Non-pigmented ciliary epithelial cell (primary cell): ENCODE results near the gene GPR87.

Source experiments
- DNase-seq: peaks from one replicate; pipeline ENCODE4 v3.0.0-alpha.2; 2010; ENCODE audit warnings: low read depth

The GPR87 gene, protein sequence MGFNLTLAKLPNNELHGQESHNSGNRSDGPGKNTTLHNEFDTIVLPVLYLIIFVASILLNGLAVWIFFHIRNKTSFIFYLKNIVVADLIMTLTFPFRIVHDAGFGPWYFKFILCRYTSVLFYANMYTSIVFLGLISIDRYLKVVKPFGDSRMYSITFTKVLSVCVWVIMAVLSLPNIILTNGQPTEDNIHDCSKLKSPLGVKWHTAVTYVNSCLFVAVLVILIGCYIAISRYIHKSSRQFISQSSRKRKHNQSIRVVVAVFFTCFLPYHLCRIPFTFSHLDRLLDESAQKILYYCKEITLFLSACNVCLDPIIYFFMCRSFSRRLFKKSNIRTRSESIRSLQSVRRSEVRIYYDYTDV

DNA sequence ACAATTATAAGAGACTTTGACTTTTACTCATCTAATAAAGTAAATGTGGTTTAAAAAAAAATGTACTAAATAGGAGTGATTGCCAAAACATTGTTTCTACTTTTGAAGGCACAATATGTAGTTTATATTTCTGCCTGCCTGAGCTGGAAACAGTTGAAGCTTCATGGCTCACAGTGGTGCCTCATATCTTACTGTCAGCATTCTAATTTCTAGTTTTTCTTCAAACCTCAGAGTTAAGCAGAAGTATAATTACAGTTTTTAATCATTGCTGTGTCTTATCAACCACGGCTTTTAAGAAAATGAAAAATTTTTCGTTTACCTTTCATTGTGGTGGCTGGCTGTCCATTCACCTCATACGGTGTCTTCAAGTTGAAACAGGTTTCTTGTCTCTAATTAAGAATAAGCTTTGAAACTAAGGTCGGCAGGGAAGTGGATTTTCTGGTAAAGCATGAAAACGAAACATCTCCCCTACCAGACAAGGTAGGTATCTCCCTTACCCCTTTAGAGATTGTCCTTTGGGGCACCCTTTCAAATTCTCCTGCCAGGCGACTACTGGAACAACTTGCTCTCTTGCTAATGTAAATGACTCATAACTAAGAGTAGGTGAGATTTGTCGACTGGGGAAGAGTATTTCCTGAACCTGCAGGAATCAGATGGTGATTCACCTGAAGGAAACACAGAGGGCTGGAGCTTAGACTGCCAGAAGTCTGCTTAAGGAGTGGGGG lies at the start of gene GPR87:
GPR87 (minus strand) TSS at position 554 of the 725 bp plus-strand sequence. CDS start 16,720 bp downstream, outside the sequence.
- no peak for DNase-seq

DNA sequence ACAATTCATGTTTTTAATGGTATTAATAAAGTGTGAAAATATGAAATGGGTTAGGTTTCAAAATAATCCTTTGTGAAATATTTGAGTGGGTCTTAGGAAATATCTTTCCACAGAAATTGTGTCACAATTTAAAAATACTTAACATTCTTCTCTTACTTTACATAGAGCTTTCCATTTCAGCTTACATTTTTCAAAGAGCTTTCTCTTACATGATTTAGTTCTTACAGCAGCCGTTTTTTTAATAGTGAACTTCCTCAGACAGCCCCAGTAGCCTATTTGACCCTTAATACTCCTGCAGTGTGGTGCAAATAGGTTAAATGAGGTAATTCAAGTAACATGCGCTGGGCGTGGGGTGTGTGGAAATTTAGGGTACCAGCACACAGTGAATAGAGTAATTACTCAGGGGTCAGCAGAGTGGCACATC lies 46.1 kb upstream of the GPR87 start:
- no peak for DNase-seq

DNA sequence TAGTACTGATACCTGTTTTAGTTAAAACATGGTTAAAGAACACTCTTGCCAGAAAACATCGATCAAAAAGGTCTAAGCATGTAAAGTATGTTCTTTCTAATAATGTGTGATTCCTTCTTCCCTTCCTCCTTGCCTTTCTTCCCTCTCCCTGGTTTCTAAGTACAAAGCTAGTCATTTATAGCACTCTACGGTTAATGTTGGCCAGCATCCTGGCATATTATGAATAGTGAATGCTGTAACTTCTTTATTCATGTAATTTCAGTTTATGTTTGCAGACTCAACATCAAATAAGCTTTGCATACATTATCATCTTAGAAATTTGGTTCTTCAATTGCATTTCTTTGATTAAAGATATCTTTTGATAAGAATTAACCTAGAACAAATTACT lies 40.8 kb upstream of the GPR87 start:
- no peak for DNase-seq

DNA sequence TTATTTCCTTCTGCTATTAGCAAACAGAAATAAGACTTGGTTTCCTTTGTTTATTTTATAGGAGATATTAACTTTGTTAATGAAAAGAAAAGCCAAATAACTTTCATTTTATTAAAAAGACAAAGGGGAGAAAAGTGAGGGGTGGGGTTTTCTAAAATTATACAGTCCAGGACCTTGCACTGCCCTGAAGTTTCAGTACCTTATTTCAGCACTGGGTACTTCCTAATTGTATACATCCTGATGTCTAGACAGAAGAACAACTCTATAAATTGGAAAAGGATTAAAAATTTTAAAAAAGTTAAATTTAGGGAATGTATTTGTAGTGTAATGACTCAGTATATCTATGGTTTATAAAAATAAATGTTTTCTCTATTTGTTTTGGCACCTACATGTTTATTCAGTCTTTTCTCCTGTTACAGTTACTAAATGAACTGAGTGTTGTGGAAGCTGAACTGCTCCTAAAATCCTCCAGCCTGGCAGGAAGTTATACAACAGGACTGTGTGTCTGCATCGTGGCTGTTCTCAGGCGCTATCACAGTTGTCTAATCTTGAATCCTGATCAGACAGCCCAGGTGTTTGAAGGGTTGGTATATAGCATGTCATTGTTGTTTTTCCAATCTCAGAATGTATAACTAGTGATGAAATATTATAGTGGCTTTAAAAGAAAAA lies 40.3 kb upstream of the GPR87 start:
- no peak for DNase-seq

DNA sequence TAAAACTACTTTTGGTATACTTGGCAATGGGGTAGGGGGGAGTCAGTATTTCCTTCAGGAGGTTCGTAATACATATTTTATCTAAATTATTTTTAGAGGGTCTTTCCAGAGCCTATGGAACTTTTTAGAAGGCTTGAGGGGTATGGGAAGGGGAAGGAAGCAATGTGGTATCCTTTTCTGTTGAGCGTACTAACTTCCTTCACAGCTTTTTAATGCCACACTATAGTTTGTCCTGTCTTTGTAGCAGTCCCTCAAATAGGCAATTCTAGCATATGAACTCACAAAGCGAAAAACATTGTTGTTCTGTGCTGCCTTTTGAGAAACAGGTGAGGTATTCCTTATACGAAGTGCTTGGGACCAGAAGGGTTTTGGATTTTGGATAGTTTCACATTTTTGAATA lies 35.0 kb upstream of the GPR87 start:
- no peak for DNase-seq

DNA sequence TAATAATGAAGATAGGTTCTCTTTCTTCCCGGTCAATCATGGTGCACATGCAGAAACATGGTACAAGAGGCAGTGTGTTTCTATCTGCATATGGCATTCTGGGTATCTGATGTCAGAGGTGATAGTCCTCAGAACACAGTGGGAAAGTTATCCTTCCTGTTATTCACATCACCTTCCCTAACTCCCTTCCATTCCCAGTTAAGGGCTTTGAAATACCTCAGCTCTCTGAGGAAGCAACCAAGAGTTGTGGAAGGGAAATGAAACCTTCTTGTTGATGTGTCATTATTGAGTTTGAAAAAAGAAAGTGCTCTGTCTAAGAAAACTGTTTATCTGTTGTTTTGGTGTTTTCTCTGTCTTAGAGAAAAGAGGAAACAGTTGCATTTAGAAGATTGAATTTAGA lies 34.6 kb upstream of the GPR87 start:
- no peak for DNase-seq

DNA sequence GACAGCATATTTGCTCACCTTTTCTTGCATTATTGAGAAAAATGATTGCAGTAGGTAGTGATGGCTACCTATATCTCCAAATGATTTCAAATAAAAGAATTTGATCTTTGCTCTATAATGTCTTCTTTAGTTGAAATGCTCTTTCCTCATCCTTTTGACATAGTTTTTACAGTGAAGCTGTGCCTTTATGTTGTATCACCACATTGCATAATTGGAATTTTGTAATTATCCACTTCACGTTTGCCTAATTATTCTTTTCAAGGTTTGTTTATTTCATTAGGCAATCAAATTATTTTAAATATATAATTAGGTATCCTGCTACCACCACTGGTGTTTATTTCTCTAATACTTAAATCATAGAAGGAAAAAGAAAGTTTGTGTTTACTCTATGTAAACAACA lies 34.0 kb upstream of the GPR87 start:
- DNase-seq, result no peak

DNA sequence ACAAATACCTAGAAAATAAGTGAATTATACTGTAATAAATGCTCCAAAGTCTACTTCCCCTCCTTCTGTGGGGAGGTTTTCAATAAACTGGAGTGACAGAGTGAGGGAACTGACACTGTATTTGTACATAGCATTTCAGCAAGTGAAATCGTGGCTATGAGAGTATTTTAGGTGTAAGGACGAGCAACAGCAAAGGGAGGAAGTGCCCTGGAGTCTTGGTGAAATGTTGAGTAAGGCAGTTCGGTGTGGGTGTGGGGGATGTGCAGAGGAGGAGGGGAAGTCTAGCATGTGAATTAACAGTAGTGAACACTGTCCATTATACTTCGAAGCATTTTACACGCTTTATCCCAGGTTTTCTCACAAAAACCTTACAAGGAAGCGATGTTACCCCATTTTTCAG lies 30.8 kb upstream of the GPR87 start:
- no peak for DNase-seq

DNA sequence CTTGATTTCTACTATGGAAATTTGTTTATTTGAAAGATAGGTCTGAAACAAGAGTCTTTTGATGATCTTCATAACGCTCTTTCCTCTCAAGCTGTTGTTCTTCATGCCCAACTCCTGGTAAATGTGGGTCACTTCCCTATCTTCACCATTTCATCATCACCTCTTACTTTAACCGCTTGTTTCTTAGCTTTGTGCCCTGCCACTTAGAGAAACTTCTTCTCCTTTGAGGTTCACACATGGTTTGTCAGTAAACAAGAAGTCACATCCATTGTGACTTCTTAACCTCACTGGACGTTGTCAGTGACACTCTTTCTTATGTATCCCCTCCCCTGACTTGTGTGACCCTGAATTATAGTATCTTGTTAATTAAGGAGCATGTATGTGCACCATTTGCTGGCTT lies 29.7 kb upstream of the GPR87 start:
- DNase-seq, result no peak

DNA sequence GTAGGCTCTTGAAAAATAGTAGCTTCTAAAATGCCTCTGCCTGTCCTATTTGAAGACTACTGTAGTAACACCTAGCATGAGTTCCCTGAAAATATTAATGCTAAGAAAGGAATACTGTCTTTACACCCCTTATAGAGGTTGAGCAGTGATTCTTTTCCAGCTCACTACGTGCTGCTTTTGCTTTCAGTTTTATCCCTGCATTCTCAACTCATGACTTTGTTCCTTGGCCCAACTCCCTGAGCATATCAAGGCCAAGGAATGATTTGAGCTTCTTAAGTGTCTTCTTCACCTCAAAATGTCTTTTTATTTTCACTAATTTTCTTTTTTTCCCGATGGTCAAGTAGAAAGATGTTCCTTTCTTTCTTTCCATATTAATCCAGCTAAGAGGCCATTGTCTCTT lies 29.2 kb upstream of the GPR87 start:
- DNase-seq, result peak; percentile 34

DNA sequence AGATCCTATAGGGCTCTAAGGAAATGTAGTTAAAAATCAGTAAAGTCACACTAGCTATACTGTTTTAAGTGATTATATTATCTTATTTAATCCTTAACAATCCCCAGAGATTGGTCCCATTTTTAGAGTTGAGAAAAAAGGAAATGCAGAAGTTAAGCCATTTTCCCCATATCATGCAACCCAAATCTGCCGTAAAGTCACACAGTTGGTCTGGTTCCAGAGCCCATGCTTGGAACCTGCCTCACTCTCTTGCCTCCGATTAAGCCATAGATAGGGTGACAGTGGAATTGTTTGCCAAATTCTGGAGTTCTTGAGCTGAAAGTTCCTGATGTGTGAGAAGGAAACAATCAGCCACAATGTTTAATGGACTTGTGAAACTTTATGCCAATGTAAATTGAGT lies 15.1 kb upstream of the GPR87 start:
- no peak for DNase-seq

DNA sequence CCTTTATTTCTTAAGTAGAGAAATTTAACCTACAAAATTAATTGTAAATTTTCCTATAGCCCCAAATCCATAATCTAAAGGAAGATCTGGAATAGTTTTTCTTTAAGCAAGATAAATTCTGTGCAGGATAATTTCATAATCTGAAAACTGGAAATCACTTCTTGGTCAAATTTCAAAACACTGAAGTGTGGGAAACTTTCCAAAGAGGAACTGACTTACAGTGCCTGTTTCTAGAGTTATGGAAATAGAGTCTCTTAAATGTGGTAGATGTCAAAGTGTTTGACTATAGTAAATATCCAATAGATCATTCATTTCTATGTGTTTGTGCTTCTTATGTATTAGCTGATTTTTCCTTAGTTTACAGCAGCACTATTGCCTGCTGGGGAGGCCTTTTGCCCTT lies 14.3 kb upstream of the GPR87 start:
- no peak for DNase-seq

DNA sequence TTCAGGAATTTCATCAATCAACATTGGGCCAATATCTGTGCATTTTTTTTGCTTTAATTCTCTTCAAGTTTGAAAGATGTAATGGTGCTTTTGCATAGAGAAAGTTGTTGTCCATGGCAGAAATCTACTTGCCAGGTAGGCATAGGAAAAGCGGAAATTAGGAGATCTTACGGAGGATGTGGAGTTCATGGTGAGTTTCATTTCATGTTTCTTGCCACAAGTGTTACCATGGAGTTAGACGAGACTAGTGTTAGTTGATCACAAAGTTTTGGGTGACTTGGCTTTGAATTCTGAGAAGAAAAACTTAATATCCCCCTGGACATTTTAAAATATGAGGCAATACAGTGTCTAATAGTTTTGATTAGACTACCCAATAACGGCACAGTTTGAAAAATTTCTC lies 13.8 kb upstream of the GPR87 start:
- no peak for DNase-seq

DNA sequence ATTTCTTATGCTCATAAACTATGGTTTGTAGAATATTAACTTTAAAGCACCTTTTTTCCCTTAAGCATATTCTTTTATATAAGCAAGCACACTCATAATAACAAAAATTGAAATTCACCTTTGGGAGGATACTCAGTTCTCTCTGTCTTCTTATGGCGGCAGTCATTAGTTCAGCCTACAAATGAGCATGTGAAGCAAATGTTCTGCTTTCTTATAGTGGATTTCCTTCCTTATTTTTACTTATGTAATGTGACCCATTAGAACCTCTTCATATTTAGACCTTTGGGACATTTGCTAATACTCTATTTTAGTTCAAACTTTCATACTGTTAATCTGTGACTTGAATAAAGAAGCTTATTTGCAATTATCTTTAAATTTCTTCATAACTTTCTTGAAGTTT lies 12.7 kb upstream of the GPR87 start, which contains the start of gene P2RY13:
P2RY13 (minus strand) TSS at position 187 of the 400 bp plus-strand sequence; CDS start at position 166, 21 bp downstream.
- no peak for DNase-seq

DNA sequence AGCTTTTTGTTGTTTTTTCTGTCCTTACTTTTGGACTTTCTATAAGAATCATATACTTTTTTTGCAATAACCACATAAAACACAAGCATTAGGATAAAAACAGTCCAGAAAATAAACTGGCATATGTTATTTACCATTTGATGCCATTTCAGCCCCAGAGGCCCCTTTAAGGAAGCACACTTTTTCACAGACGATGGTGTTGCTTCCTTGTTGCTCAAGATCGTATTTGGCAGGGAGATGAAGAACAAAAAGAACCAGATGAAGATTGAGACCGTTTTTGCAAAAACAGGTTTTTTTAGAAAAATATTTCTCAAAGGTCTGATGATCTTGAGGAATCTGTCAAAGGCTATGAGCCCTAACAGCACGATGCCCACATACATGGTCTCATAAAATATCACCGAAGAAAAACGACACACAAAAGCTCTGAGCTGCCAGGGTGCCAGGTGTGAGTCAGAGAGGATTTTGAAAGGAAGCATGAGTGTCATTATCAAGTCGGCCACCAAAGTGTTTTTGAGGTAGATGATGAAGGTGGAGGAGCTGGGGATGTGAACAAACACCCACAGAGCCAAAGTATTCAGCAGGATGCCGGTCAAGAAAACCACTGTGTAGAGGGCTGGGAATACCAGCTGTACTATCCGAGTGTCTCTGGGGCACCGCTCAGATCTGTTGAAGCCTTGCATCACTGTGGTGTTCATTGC lies 11.8 kb upstream of the GPR87 start:
- no peak for DNase-seq

DNA sequence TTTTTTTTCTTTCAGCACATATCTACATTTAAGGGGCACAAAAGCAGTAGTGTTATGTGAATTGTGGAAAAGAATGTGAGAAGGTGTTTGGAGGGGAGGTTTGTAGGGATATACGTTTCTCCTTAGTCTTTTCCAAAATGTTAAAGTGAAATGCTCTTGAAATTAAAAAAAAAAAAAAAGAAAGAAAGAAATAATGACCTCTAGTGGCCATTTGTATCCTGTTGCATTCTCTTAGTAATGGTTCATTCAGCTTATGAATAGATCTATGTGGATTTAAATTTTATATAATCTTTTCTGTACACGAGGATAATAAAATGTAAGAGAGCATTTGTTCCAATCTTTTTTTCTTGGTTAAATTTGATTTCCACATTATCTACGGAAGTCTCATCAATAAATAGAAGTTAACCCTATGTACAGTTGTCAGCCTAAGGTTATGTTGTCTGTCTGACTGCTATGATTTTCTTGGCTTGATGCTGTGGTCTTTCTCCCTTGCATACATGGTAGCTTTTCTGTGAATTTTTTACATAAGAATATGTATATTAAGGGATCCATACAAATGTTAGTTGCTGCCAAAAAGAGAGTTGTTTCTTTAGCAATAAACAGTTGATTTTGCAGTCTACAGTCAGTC lies 11.1 kb upstream of the GPR87 start:
- DNase-seq, result no peak

DNA sequence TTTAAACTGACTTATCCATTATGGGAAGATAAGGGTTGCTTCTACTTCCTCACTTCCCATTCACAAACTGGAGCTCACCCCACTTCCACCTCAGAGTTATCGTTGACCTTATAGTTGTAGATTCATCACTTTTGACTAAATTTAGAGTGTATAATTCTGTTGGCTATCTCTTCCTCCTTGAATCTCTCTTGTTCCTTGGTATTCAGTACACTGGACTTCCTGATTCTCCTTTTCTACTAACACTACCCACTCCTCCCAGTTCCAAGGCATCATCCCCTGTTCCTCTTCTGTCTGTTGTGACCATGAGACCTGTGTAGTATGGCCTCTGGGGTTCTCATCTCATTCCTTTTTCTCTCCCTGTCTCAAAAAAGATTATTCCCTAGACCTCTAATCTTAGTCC lies 5.9 kb upstream of the GPR87 start:
- DNase-seq, result no peak

DNA sequence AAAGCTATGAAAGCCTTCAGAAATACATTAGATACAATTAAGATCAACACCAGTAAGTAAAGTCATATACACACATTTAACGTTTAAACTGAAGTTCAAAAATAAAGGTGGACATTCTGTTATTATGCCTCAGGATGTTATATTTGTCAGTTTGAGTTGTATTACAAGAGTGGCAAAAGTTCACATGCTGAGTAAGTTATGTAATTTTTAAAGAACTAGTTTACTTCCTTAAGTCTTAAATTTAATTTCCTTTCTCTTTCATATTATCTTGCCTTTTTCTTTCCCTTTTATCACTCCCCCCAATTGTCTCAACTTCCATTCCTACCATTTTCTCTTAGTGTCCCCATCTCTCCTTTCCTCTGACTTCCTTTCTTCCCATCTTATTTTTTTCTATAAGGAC lies 4.9 kb upstream of the GPR87 start:
- DNase-seq, result no peak

DNA sequence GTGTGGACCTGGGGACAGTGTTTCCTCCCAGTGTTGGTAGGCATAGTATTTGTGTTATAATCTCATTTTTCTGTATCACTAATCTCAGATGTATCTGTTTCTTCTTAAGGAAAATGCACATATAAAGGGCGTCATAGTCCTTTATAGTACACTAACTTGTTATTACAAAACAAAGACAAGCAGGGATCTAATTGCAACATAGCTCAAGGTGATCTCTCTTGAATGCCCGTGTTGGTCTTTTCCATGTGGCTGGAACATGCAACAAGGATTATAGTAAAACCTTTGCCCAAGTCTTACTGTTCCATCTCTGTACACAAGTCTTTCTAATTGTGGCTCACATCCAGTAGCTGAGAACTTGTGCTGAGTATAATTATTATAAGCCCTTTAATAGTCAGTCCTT lies 3.5 kb upstream of the GPR87 start:
- no peak for DNase-seq

DNA sequence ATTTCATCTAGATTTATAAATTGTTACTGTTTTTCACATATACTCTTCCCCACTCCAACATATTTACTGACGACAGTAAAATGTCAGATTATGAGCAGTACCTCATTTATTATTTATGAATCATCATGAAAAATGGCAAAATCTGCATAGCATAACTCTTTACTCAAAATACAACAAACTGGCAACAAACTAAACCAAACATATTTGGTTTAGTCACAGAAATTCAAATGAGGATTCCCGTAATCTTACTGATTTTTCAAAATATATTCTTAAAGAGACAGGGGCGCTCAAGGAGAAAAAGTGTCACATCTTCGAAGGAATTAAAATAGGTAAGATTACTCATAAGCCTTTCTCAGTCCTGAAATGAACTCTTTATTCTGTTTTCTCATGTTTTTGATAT lies 3.0 kb upstream of the GPR87 start:
- DNase-seq, result no peak

DNA sequence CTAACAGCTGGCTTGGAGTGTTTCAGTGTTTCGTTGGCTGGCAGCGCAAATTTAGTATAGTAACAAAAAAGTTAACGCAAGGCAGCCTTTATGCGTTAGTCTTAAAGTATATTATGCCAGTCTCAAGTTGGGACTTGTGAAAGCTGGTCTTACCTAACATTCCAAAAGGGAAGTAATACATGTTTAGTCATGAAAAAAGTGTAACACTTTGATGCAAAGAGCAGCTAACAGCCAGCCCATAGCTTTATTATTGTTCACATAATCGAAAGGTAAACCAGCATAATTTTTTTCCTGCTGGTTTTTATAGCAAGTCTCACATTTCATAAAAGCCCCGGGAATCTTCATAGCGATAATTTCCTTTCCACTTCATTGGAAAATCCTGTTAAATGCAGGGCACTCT lies 2.4 kb upstream of the GPR87 start:
- no peak for DNase-seq

DNA sequence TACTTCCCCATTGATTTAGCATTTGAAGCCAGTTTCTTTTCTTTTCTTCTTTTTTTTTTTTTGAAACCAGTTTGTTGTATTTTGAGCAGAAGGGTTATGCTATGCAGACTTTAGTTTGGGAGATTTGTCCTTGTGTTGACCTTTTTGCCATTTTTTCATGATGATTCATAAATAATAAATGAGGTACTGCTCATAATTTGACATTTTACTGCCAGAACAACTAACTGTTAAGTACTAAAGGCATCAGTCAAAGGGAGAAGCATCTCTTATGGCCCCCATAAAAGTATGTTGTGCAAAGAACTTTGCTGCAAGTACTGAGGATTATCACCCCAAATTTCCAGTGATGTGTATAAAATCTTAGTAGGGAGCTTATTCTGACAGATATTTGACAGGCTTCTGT lies 1.7 kb upstream of the GPR87 start:
- DNase-seq, result no peak
